ENCODE results near the gene S100PBP.
A peak's percentile ranks its signal among the peaks of the same experiment; 100 is the strongest.

S100PBP gene

GRCh38 chr1:32892368-32893197, 75.1 kb downstream of the S100PBP start:
- no peak for TF ChIP-seq FOXM1 (IDR thresholded peaks at IDR 0.05; ENCODE audit: borderline replicate concordance, low read depth)
- TF ChIP-seq YY1 (IDR thresholded peaks at IDR 0.05; ENCODE audit: low read depth), result no peak
- peak; percentile 87; the same call in 1 of the 2 replicates for TF ChIP-seq ZBTB7A (IDR thresholded peaks at IDR 0.05; ENCODE audit: low read depth)
- peak; percentile 99 for TF ChIP-seq MAX (IDR thresholded peaks at IDR 0.05)
- no peak for TF ChIP-seq CEBPB (IDR thresholded peaks at IDR 0.05)
- TF ChIP-seq RAD21 (IDR thresholded peaks at IDR 0.05; ENCODE audit: low read depth), result peak; percentile 14; the same call in 1 of the 2 replicates

GRCh38 chr1:32893198-32894018, 76.0 kb downstream of the S100PBP start:
- TF ChIP-seq RAD21 (IDR thresholded peaks at IDR 0.05; ENCODE audit: low read depth) (peak; percentile 9; the same call in 1 of the 2 replicates), ZBTB7A (IDR thresholded peaks at IDR 0.05; ENCODE audit: low read depth) (peak; percentile 62; the same call in 1 of the 2 replicates), REST (IDR thresholded peaks at IDR 0.05; ENCODE audit: low read depth) (no peak), NFIC (IDR thresholded peaks at IDR 0.05) (peak; percentile 38; the same call in 1 of the 2 replicates), CEBPB (IDR thresholded peaks at IDR 0.05) (no peak)

- TF ChIP-seq TEAD4 (IDR thresholded peaks at IDR 0.05), result no peak
- TF ChIP-seq CREB1 (IDR thresholded peaks at IDR 0.05; ENCODE audit: low read depth), result no peak
- TF ChIP-seq TCF12 (IDR thresholded peaks at IDR 0.05; ENCODE audit: low read depth), result no peak
Observed at GRCh38 chr1:32894019-32894600, 76.7 kb downstream of the S100PBP start.

GRCh38 chr1:32894681-32895080, 77.2 kb downstream of the S100PBP start:
- TF ChIP-seq FOXM1 (IDR thresholded peaks at IDR 0.05; ENCODE audit: borderline replicate concordance, low read depth) (no peak), MAX (IDR thresholded peaks at IDR 0.05) (no peak), TAF1 (IDR thresholded peaks at IDR 0.05; ENCODE audit: low read depth) (no peak), CEBPB (IDR thresholded peaks at IDR 0.05) (no peak), USF1 (IDR thresholded peaks at IDR 0.05) (no peak), EP300 (IDR thresholded peaks at IDR 0.05; ENCODE audit: borderline replicate concordance) (no peak), REST (IDR thresholded peaks at IDR 0.05; ENCODE audit: low read depth) (no peak), TCF12 (IDR thresholded peaks at IDR 0.05; ENCODE audit: low read depth) (no peak), CREB1 (IDR thresholded peaks at IDR 0.05; ENCODE audit: low read depth) (no peak)

- TF ChIP-seq FOXM1 (IDR thresholded peaks at IDR 0.05; ENCODE audit: borderline replicate concordance, low read depth) (no peak), MAX (IDR thresholded peaks at IDR 0.05) (no peak), EGR1 (IDR thresholded peaks at IDR 0.05) (no peak), USF1 (IDR thresholded peaks at IDR 0.05) (no peak), TEAD4 (IDR thresholded peaks at IDR 0.05) (no peak), EP300 (IDR thresholded peaks at IDR 0.05; ENCODE audit: borderline replicate concordance) (no peak)
Observed at GRCh38 chr1:32895325-32896215, 78.1 kb downstream of the S100PBP start.

Data from Ishikawa (cell line).